HCT116 (cell line): Measurements from ENCODE around the gene PLEKHJ1. TPM values are rescaled to one million over a fixed set of nuclear protein-coding genes. Genes with fewer than 3 reads are reported as not detected.

ENCODE experiments used
- ATAC-seq: fragments of 200-7000 bp; cut with Tn5 transposase; 2 replicates; pipeline ENCODE4 v1.9.1; 2020; ENCODE audit warnings: mild to moderate bottlenecking, moderate library complexity
- BruUV-seq: library from RNA; stranded (reverse); fragments of 400-500 nt; replicated peaks from 2 replicates; lab custom pipeline; 2021; lab: Mats Ljungman, UMichigan
- CTCF ChIA-PET: fragments of 300-600 bp; sonication (Branson Sonifier 250); formaldehyde crosslinking; loops from one replicate; lab custom pipeline; 2021; ENCODE audit warnings: antibody characterized with exemption; lab: Charles Lee
- POLR2A ChIA-PET: fragments of 300-600, 350-600 bp; sonication (Branson Sonifier 250); formaldehyde crosslinking; loops from one replicate; lab custom pipeline; 2021; ENCODE audit warnings: antibody characterized with exemption; lab: Charles Lee
- RAD21 ChIA-PET, 2 experiments: fragments of 300-600 bp; sonication (Branson Sonifier 250); formaldehyde crosslinking; loops; one replicate each; lab custom pipeline; 2023; ENCODE audit warnings: low total read pairs in 2 of 2; ENCODE audit not compliant: uncharacterized antibody in 2 of 2, unreplicated experiment in 2 of 2, low non-redundant PET in 1 of 2; lab: Charles Lee
- DNase-seq: peaks from one replicate; pipeline ENCODE4 v3.0.0-alpha.2; 2010; ENCODE audit warnings: low read depth, low spot score
- H2AFZ ChIP-seq: fragments of 200-600 bp; shearing (Covaris generic), sonication (generic); 2 replicates; pipeline ENCODE4 v1.6.1; 2017; ENCODE audit warnings: low read depth, mixed run types, mixed read lengths, antibody characterized with exemption, low read length; ENCODE audit not compliant: poor library complexity, severe bottlenecking
- H3K27ac ChIP-seq: 2 replicates; pipeline ENCODE4 v1.5.1; 2012; ENCODE audit warnings: low read depth, low read length
- H3K27me3 ChIP-seq: fragments of 200-600 bp; sonication (generic); 2 replicates; pipeline ENCODE4 v1.6.1; 2016; ENCODE audit warnings: mixed run types, low read length, mixed read lengths; ENCODE audit not compliant: insufficient read depth
- H3K36me3 ChIP-seq, 2 experiments: fragments of 200-500 bp in 1 of 2; fragments of 200-600 bp in 1 of 2; sonication (Bioruptor generic) in 1 of 2; sonication (generic) in 1 of 2; 2 replicates each; pipeline versions ENCODE4 v1.5.1 to v1.6.1; 2014 to 2016; ENCODE audit warnings: low read length in 2 of 2, inconsistent platforms in 1 of 2, mixed read lengths in 1 of 2, mixed run types in 1 of 2; ENCODE audit not compliant: insufficient read depth in 2 of 2, control insufficient read depth in 1 of 2
- H3K4me1 ChIP-seq, 2 experiments: fragments of 200-600 bp in 1 of 2; sonication (generic) in 1 of 2; 2 replicates each; pipeline versions ENCODE4 v1.5.1 to v1.6.1; 2012 to 2017; ENCODE audit warnings: low read length in 2 of 2, inconsistent platforms in 1 of 2, mild to moderate bottlenecking in 1 of 2, mixed read lengths in 1 of 2, mixed run types in 1 of 2, moderate library complexity in 1 of 2; ENCODE audit not compliant: insufficient read depth in 2 of 2, control insufficient read depth in 1 of 2
- H3K4me2 ChIP-seq: fragments of 200-600 bp; sonication (generic); 2 replicates; pipeline ENCODE4 v1.6.1; 2017; ENCODE audit warnings: mixed run types, low read length, mixed read lengths
- H3K4me3 ChIP-seq, 2 experiments: fragments of 200-600 bp in 1 of 2; sonication (generic) in 1 of 2; replicated peaks in 1 of 2; 2 replicates each; pipeline ENCODE4 v1.5.1; 2011 to 2016; ENCODE audit warnings: low read length in 2 of 2, control low read depth in 1 of 2, low read depth in 1 of 2, mild to moderate bottlenecking in 1 of 2, mixed read lengths in 1 of 2, mixed run types in 1 of 2
- H3K79me2 ChIP-seq: fragments of 200-600 bp; sonication (generic); 2 replicates; pipeline ENCODE4 v1.6.1; 2017; ENCODE audit warnings: mild to moderate bottlenecking, mixed run types, low read length, moderate library complexity, mixed read lengths; ENCODE audit not compliant: insufficient read depth
- H3K9ac ChIP-seq: fragments of 200-600 bp; sonication (generic); 2 replicates; pipeline ENCODE4 v1.6.1; 2016; ENCODE audit warnings: low read length, mixed read lengths
- H3K9me2 ChIP-seq: fragments of 200-600 bp; sonication (generic), shearing (Covaris generic); 2 replicates; pipeline ENCODE4 v1.6.1; 2017; ENCODE audit warnings: mixed run types, mild to moderate bottlenecking, moderate library complexity; ENCODE audit not compliant: insufficient read depth
- H3K9me3 ChIP-seq, 2 experiments: fragments of 200-500 bp in 1 of 2; fragments of 200-600 bp in 1 of 2; sonication (Bioruptor generic) in 1 of 2; sonication (generic) in 1 of 2; 2 replicates each; pipeline ENCODE4 v1.6.1; 2014 to 2017; ENCODE audit warnings: low read length in 2 of 2, mixed read lengths in 2 of 2, inconsistent platforms in 1 of 2, low read depth in 1 of 2, mild to moderate bottlenecking in 1 of 2, mixed run types in 1 of 2, moderate library complexity in 1 of 2; ENCODE audit not compliant: control insufficient read depth in 1 of 2, insufficient read depth in 1 of 2
- H4K20me1 ChIP-seq: fragments of 200-600 bp; sonication (generic), shearing (Covaris generic); 2 replicates; pipeline ENCODE4 v1.6.1; 2017; ENCODE audit warnings: mixed run types, mild to moderate bottlenecking, moderate library complexity; ENCODE audit not compliant: insufficient read depth
- CEBPB ChIP-seq: IDR thresholded peaks from 2 replicates; pipeline ENCODE4 v1.6.1; 2012; ENCODE audit warnings: low read depth
- ELF1 ChIP-seq: IDR thresholded peaks from 2 replicates; pipeline ENCODE4 v1.6.1; 2012; ENCODE audit warnings: low read depth, borderline replicate concordance
- EZH2phosphoT487 ChIP-seq: fragments of 200-600 bp; IDR thresholded peaks from 2 replicates; pipeline ENCODE4 v1.6.1; 2018; ENCODE audit warnings: antibody characterized with exemption, borderline replicate concordance
- JUND ChIP-seq: IDR thresholded peaks from 2 replicates; pipeline ENCODE4 v1.6.1; 2012
- RAD21 ChIP-seq: IDR thresholded peaks from 2 replicates; pipeline ENCODE4 v1.6.1; 2012; ENCODE audit warnings: low read depth, mild to moderate bottlenecking
- SIN3A ChIP-seq: IDR thresholded peaks from 2 replicates; pipeline ENCODE4 v1.6.1; 2012; ENCODE audit warnings: low read depth
- TCF7L2 ChIP-seq: IDR thresholded peaks from 2 replicates; pipeline ENCODE4 v1.7.0; 2011; ENCODE audit warnings: borderline replicate concordance, inconsistent platforms; ENCODE audit not compliant: insufficient read depth, insufficient read length; ENCODE audit errors: extremely low read depth
- ZFX ChIP-seq: fragments of 450-650 bp; IDR thresholded peaks from 2 replicates; pipeline ENCODE4 v1.6.1; 2017
- ZNF274 ChIP-seq: fragments of 200-500 bp; sonication (Bioruptor generic); IDR thresholded peaks from 2 replicates; pipeline ENCODE4 v1.6.1; 2014; ENCODE audit warnings: mild to moderate bottlenecking, low read depth, low read length, inconsistent platforms
- intact Hi-C: fragments of 100-400 bp; cut with micrococcal nuclease; formaldehyde crosslinking; loops from 2 replicates; pipeline ENCODE4 v1.10.0; 2022
- total RNA-seq: library from RNA; stranded (reverse); gene quantifications from one replicate; pipeline ENCODE4 v1.2.1, GENCODE V29; 2021; ENCODE audit not compliant: unreplicated experiment
- TF ChIP-seq, protein P1 (sequence below): IDR thresholded peaks from 2 replicates; pipeline ENCODE4 v1.6.1; 2012; ENCODE audit warnings: low read depth
- TF ChIP-seq, protein P2 (sequence below): IDR thresholded peaks from 2 replicates; pipeline ENCODE4 v1.6.1; 2011; ENCODE audit warnings: mild to moderate bottlenecking, low read length, moderate library complexity; ENCODE audit not compliant: insufficient replicate concordance; ENCODE audit errors: extremely low read depth
- TF ChIP-seq, protein P3 (sequence below): IDR thresholded peaks from 2 replicates; pipeline ENCODE4 v1.6.1; 2012

The PLEKHJ1 gene
- total RNA-seq, 1 experiment from 2014 or later, result 88.2 TPM

DNA sequence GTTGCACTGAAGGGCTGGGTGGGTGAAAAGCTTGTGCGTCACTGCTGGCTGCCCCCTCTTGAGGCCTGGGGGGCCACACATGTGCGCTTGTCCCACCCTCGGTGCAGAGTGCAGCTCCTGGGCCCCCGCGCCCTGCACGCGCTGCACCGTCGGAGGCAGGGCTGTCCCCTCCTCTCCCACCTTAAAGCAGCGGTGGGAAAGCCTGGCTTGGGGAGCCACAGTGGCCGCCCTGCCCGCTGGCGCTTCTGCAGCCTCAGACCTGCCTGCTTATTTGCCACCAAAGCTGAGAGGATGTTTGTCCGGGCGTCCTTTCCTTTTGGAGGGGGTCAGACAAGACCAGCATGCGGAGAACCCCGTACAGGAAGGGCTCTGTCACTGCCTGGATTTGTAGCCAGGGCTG is 26.7 kb downstream of the PLEKHJ1 start:
- intact Hi-C loops, result no loop called here
- RAD21 ChIA-PET, result no interaction called here
- no peaks in the 10 kb centered on the region for H3K9me2 ChIP-seq
- no peaks in the 10 kb centered on the region for H3K27me3 ChIP-seq
- H3K4me1 ChIP-seq, result no peaks in the 10 kb centered on the region
- ATAC-seq (no peak), DNase-seq (no peak)
- H3K79me2 ChIP-seq, result peaks cover 10% of the 10 kb centered on the region; the same call in 1 of the 2 replicates
- no peak for TF ChIP-seq SIN3A
- no peak for TF ChIP-seq ZFX
- no peak for TF ChIP-seq EZH2phosphoT487
- TF ChIP-seq, protein P1, sequence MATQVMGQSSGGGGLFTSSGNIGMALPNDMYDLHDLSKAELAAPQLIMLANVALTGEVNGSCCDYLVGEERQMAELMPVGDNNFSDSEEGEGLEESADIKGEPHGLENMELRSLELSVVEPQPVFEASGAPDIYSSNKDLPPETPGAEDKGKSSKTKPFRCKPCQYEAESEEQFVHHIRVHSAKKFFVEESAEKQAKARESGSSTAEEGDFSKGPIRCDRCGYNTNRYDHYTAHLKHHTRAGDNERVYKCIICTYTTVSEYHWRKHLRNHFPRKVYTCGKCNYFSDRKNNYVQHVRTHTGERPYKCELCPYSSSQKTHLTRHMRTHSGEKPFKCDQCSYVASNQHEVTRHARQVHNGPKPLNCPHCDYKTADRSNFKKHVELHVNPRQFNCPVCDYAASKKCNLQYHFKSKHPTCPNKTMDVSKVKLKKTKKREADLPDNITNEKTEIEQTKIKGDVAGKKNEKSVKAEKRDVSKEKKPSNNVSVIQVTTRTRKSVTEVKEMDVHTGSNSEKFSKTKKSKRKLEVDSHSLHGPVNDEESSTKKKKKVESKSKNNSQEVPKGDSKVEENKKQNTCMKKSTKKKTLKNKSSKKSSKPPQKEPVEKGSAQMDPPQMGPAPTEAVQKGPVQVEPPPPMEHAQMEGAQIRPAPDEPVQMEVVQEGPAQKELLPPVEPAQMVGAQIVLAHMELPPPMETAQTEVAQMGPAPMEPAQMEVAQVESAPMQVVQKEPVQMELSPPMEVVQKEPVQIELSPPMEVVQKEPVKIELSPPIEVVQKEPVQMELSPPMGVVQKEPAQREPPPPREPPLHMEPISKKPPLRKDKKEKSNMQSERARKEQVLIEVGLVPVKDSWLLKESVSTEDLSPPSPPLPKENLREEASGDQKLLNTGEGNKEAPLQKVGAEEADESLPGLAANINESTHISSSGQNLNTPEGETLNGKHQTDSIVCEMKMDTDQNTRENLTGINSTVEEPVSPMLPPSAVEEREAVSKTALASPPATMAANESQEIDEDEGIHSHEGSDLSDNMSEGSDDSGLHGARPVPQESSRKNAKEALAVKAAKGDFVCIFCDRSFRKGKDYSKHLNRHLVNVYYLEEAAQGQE, result no peak
- no peak for TF ChIP-seq ELF1
- no peak for TF ChIP-seq JUND
- no peak for TF ChIP-seq RAD21
- no peak for TF ChIP-seq ZNF274
- TF ChIP-seq CEBPB, result no peak
- TF ChIP-seq, protein P2, sequence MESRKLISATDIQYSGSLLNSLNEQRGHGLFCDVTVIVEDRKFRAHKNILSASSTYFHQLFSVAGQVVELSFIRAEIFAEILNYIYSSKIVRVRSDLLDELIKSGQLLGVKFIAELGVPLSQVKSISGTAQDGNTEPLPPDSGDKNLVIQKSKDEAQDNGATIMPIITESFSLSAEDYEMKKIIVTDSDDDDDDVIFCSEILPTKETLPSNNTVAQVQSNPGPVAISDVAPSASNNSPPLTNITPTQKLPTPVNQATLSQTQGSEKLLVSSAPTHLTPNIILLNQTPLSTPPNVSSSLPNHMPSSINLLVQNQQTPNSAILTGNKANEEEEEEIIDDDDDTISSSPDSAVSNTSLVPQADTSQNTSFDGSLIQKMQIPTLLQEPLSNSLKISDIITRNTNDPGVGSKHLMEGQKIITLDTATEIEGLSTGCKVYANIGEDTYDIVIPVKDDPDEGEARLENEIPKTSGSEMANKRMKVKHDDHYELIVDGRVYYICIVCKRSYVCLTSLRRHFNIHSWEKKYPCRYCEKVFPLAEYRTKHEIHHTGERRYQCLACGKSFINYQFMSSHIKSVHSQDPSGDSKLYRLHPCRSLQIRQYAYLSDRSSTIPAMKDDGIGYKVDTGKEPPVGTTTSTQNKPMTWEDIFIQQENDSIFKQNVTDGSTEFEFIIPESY, result no peak
- TF ChIP-seq, protein P3, sequence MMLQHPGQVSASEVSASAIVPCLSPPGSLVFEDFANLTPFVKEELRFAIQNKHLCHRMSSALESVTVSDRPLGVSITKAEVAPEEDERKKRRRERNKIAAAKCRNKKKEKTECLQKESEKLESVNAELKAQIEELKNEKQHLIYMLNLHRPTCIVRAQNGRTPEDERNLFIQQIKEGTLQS, result no peak
- no peak for TF ChIP-seq TCF7L2
- H3K9ac ChIP-seq, result no peak overlapping the region
- no peak overlapping the region for H2AFZ ChIP-seq
- peaks cover 21 to 63% of the 10 kb centered on the region in 2 experiments; a peak in 3 of 4 replicates for H3K36me3 ChIP-seq
- BruUV-seq, result no TSS peak
- no peak overlapping the region for H3K4me3 ChIP-seq
- H3K4me2 ChIP-seq, result no peak overlapping the region
- no peaks in the 10 kb centered on the region for H3K9me3 ChIP-seq
- POLR2A ChIA-PET, result no interaction called here
- no peak overlapping the region for H3K27ac ChIP-seq
- H4K20me1 ChIP-seq, result no peaks in the 10 kb centered on the region
- CTCF ChIA-PET, result no interaction called here
